LNCaP clone FGC (cell line): ENCODE results near the gene DNAH10.

Source experiments
- DNase-seq: peaks from one replicate; pipeline ENCODE4 v3.0.0-alpha.2; 2011; ENCODE audit warnings: low read depth
- H3K4me3 ChIP-seq: 2 replicates; pipeline ENCODE4 v1.5.1; 2011; ENCODE audit warnings: mild to moderate bottlenecking, low read depth, low read length, control low read depth
- TF ChIP-seq, protein P1 (sequence below): IDR thresholded peaks from 2 replicates; pipeline ENCODE4 v1.5.1; 2012; ENCODE audit warnings: mild to moderate bottlenecking; ENCODE audit not compliant: control insufficient read depth, insufficient read depth; ENCODE audit errors: extremely low read depth

Gene DNAH10

GRCh38 chr12:123966596-123966995 lies 204.5 kb downstream of the DNAH10 start:
- TF ChIP-seq, protein P1, sequence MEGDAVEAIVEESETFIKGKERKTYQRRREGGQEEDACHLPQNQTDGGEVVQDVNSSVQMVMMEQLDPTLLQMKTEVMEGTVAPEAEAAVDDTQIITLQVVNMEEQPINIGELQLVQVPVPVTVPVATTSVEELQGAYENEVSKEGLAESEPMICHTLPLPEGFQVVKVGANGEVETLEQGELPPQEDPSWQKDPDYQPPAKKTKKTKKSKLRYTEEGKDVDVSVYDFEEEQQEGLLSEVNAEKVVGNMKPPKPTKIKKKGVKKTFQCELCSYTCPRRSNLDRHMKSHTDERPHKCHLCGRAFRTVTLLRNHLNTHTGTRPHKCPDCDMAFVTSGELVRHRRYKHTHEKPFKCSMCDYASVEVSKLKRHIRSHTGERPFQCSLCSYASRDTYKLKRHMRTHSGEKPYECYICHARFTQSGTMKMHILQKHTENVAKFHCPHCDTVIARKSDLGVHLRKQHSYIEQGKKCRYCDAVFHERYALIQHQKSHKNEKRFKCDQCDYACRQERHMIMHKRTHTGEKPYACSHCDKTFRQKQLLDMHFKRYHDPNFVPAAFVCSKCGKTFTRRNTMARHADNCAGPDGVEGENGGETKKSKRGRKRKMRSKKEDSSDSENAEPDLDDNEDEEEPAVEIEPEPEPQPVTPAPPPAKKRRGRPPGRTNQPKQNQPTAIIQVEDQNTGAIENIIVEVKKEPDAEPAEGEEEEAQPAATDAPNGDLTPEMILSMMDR: no peak
- no peak for DNase-seq
- H3K4me3 ChIP-seq: no peak overlapping the region

DNA sequence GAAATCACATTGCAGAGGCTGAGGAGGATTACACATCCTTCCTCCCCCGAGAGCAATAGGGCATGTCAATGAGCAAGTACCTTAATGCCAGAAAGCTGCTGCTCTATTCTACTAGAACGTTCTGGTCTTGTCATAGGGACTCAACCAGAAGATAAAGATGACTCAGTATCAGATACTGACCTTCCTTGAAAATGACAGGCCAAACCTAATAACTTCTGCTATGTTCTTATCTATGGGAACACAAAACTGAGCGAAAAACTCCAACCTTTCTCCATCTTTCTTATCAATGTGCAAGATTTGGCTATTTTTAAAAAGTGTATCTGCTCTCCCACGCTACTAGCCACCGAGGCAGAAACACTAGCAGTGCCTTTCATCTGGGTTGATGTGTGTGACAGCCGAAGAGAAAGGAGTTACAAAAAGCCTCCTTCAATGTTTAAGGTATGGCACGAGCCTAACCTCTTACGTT lies 205.1 kb downstream of the DNAH10 start:
- TF ChIP-seq, protein P1: no peak
- DNase-seq: no peak

DNA sequence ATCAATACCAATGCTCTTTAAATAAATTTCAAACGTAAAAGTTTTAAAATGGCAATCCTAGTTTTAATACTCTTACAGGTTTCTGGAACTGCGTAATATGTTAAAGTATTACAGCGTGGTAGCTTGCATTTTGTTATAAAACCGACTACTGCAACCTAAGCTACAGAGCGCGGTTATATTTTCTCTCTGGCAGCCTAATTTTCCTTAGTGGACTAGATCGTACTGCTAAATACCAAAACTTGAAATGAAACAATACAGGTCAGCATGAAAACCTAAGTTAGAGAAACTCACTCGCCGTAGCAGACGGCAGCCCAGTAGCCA lies 209.3 kb downstream of the DNAH10 start:
- H3K4me3 ChIP-seq: peak overlapping the region; percentile 66
- TF ChIP-seq, protein P1: no peak
- DNase-seq: no peak

More for the DNA sequence above, 205.1 kb downstream of the DNAH10 start:
- no peak overlapping the region for H3K4me3 ChIP-seq

- DNase-seq: no peak
- H3K4me3 ChIP-seq: peak overlapping the region; percentile 66
- TF ChIP-seq, protein P1: no peak
These were observed 209.8 kb downstream of the DNAH10 start for GRCh38 chr12:123971770-123972456.

DNA sequence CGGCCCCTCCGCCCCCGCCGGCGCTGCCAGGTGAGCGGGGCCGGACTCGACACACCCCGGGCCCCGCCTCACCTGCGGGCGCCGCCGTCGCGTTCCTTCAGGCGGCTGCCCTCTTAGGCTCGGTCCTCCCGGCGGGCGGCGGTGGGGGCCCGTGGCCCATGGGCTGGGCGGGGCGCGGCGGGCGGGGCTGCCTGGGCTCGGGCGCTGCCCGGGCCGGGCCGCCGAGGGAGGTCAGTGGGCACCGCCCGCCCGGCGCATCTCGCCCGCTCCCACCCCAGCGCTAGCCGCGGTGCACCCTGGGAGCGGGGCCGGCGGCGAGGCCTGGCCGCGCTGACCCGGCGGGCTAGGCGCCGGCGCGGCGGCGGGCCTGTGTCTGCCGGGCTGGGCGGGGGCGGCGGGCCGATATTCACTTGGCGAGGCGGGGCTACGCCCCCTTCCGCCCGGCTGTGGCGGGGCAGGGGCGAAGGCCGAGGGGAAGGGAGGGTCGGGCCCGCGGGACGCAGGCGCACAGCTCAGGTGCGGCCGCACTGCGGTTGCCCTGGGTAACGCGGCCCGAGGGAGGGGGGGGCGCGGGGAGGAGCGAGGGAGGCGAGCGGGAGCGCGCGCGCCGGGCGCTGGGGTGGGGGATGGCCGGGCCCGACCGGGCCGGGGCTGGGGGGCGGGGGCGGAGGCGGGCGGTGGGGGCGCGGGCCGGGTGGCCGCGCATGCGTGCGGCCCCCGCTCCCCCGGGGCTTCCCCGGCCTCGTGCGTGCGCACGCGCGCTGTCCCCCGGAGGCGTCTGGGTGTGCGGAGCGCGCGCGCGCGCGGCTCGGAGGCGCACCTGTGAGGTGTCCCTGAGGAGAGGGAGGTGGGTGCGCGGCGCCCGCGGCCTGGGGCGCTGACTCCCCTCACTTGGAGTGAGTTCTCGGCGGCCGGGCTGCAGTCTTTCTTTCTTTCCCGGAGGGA lies 210.6 kb downstream of the DNAH10 start, which contains the start of the genes CCDC92 and ZNF664:
TSS of gene CCDC92 (minus strand) at position 375 of the 945 bp plus-strand sequence. CDS start 28,526 bp downstream, outside the sequence.
TSS of gene ZNF664 (plus strand) at position 759 of the 945 bp plus-strand sequence. CDS start 38,930 bp downstream, outside the sequence.
- peak; percentile 53 for DNase-seq
- peak within 1 kb of the TSS; percentile 80 for H3K4me3 ChIP-seq
- TF ChIP-seq, protein P1: peak; percentile 48

DNA sequence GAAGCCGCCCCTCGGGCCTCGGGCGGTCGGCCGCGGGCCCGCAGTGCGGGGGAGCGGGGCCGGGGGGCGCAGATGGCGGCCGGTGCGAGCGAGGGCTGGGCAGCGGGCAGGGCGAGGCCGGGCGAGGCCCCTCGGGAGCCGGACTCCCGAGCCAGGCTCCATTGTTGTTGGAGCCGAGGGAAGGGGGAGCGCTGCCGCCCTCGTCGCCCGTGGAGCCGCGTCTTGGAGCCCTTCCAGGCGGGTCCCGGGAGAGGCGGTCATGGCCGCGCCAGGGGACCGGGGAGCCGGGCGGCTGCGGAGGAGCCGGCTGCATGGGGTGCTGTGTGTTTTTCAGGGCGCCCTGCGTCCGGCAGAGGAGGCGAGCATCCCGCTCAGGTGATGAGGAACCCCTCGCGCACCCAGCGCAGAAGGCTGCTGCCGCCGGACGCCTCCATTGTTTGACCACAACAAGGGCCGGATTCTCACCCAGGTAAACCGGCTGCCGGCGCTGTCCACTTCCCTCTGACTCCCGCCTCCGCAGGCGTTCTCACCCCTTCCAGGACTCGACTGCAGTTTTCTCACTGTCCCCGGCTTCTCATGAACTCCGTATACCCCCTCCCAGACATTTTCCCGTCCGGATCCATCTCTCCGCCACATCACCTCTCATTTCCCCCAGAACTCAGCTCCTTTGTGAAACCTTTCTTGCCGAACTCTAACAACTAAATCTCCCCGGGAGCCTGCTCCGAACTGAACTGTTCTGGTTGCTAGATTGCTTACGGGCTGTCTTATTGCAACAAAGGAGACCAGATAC lies 211.6 kb downstream of the DNAH10 start:
- DNase-seq: no peak
- peak overlapping the region; percentile 80 for H3K4me3 ChIP-seq
- TF ChIP-seq, protein P1: no peak
